DOHH2 (cell line): ENCODE results near the gene AKAP5.

Experiments
- H3F3A ChIP-seq: fragments of 200-600 bp; sonication (generic), shearing (Covaris generic); 2 replicates; pipeline ENCODE4 v1.6.0; 2016; ENCODE audit warnings: antibody characterized with exemption, mild to moderate bottlenecking; ENCODE audit not compliant: control insufficient read depth, insufficient read depth
- H3K27ac ChIP-seq: fragments of 200-600 bp; sonication (generic); 2 replicates; pipeline ENCODE4 v1.5.1; 2014; ENCODE audit warnings: low read depth, mild to moderate bottlenecking, low read length, moderate library complexity
- H3K27me3 ChIP-seq: fragments of 200-600 bp; sonication (generic); 2 replicates; pipeline ENCODE4 v1.6.1; 2014; ENCODE audit warnings: mild to moderate bottlenecking, low read length, mixed read lengths; ENCODE audit not compliant: control insufficient read depth
- H3K36me3 ChIP-seq: fragments of 200-600 bp; sonication (generic); 2 replicates; pipeline ENCODE4 v1.6.1; 2014; ENCODE audit warnings: mild to moderate bottlenecking, low read length, moderate library complexity, mixed read lengths; ENCODE audit not compliant: control insufficient read depth
- H3K4me1 ChIP-seq: fragments of 200-600 bp; sonication (generic); 2 replicates; pipeline ENCODE4 v1.6.1; 2014; ENCODE audit warnings: mild to moderate bottlenecking, low read length, mixed read lengths; ENCODE audit not compliant: control insufficient read depth
- H3K4me2 ChIP-seq: fragments of 200-600 bp; sonication (generic); 2 replicates; pipeline ENCODE4 v1.6.0; 2014; ENCODE audit warnings: mild to moderate bottlenecking, low read length, moderate library complexity
- H3K4me3 ChIP-seq: fragments of 200-600 bp; sonication (generic); 2 replicates; pipeline ENCODE4 v1.5.1; 2014; ENCODE audit warnings: mild to moderate bottlenecking, low read length, mixed read lengths
- H3K79me2 ChIP-seq: fragments of 200-600 bp; sonication (generic); 2 replicates; pipeline ENCODE4 v1.6.1; 2014; ENCODE audit warnings: mild to moderate bottlenecking, low read length, mixed read lengths; ENCODE audit not compliant: control insufficient read depth
- H3K9me2 ChIP-seq: fragments of 200-600 bp; sonication (generic); replicated peaks from 2 replicates; pipeline ENCODE4 v1.6.1; 2014; ENCODE audit warnings: mild to moderate bottlenecking, low read length, mixed read lengths; ENCODE audit not compliant: control insufficient read depth
- H3K9me3 ChIP-seq: fragments of 200-600 bp; sonication (generic); 2 replicates; pipeline ENCODE4 v1.6.1; 2014; ENCODE audit warnings: antibody characterized with exemption, low read length, mixed read lengths; ENCODE audit not compliant: control insufficient read depth, insufficient read depth
- H4K20me1 ChIP-seq: fragments of 200-600 bp; sonication (generic); 2 replicates; pipeline ENCODE4 v1.6.0; 2014; ENCODE audit warnings: low read depth, mild to moderate bottlenecking, antibody characterized with exemption, low read length, moderate library complexity; ENCODE audit not compliant: control insufficient read depth, insufficient read depth
- CTCF ChIP-seq: fragments of 200-600 bp; sonication (generic); IDR thresholded peaks from one replicate; pipeline ENCODE4 v1.5.1; 2014; ENCODE audit warnings: antibody characterized with exemption, mild to moderate bottlenecking, low read depth, low read length; ENCODE audit not compliant: poor library complexity, severe bottlenecking
- EZH2phosphoT487 ChIP-seq: fragments of 200-600 bp; sonication (generic); IDR thresholded peaks from 2 replicates; pipeline ENCODE4 v1.6.1; 2017; ENCODE audit warnings: borderline replicate concordance, mild to moderate bottlenecking, antibody characterized with exemption, low read length, moderate library complexity, mixed read lengths

The AKAP5 gene

GRCh38 chr14:64438181-64438841, 27.0 kb upstream of the AKAP5 start:
- H3K27ac ChIP-seq: no peak overlapping the region

GRCh38 chr14:64439141-64439540, 26.2 kb upstream of the AKAP5 start:
- no peak for TF ChIP-seq CTCF
- H3K4me2 ChIP-seq: no peak overlapping the region

More at GRCh38 chr14:64438181-64438841, 27.0 kb upstream of the AKAP5 start:
- TF ChIP-seq EZH2phosphoT487 (no peak), CTCF (no peak)
- no peak overlapping the region for H3K4me3 ChIP-seq
- no peaks in the 10 kb centered on the region for H4K20me1 ChIP-seq
- no peaks in the 10 kb centered on the region for H3K27me3 ChIP-seq
- no peaks in the 10 kb centered on the region for H3K79me2 ChIP-seq
- no peaks in the 10 kb centered on the region for H3K9me3 ChIP-seq
- H3F3A ChIP-seq: 0 out of 2 replicates have a peak, but pooled peaks cover 4% of the 10 kb centered on the region
- peaks cover 90% of the 10 kb centered on the region for H3K36me3 ChIP-seq
- H3K4me1 ChIP-seq: no peaks in the 10 kb centered on the region
- no peaks in the 10 kb centered on the region for H3K9me2 ChIP-seq
- no peak overlapping the region for H3K4me2 ChIP-seq

GRCh38 chr14:64440494-64440893, 24.8 kb upstream of the AKAP5 start:
- no peak overlapping the region for H3K4me2 ChIP-seq
- H3K79me2 ChIP-seq: no peaks in the 10 kb centered on the region
- peaks cover 11% of the 10 kb centered on the region for H3K4me1 ChIP-seq
- H3K4me3 ChIP-seq: no peak overlapping the region
- TF ChIP-seq EZH2phosphoT487: no peak
- no peak for TF ChIP-seq CTCF
- H3K27me3 ChIP-seq: no peaks in the 10 kb centered on the region
- H3K36me3 ChIP-seq: peaks cover 93% of the 10 kb centered on the region
- H3F3A ChIP-seq: 0 out of 2 replicates have a peak, but pooled peaks cover 4% of the 10 kb centered on the region
- no peak overlapping the region for H3K27ac ChIP-seq
- H4K20me1 ChIP-seq: 0 out of 2 replicates have a peak, but pooled peaks cover 3% of the 10 kb centered on the region
- H3K9me2 ChIP-seq: no peaks in the 10 kb centered on the region
- H3K9me3 ChIP-seq: no peaks in the 10 kb centered on the region

More at GRCh38 chr14:64439141-64439540, 26.2 kb upstream of the AKAP5 start:
- Histone ChIP-seq H4K20me1 (no peaks in the 10 kb centered on the region), H3K4me3 (no peak overlapping the region), H3K27ac (no peak overlapping the region), H3K79me2 (no peaks in the 10 kb centered on the region), H3K9me3 (no peaks in the 10 kb centered on the region), H3K36me3 (peaks cover 90% of the 10 kb centered on the region), H3K27me3 (no peaks in the 10 kb centered on the region), H3F3A (0 out of 2 replicates have a peak, but pooled peaks cover 4% of the 10 kb centered on the region), H3K4me1 (no peaks in the 10 kb centered on the region), H3K9me2 (no peaks in the 10 kb centered on the region)
